GM23338 (cell line): ENCODE data around the gene FAM174C. TPM values are rescaled to one million over a fixed set of nuclear protein-coding genes. Genes with fewer than 3 reads are reported as not detected.

Source experiments
- ATAC-seq: fragments of 200-7000 bp; cut with Tn5 transposase; 3 replicates; pipeline ENCODE4 v1.9.1; 2020
- DNase-seq: peaks from one replicate; pipeline ENCODE4 v3.0.0-alpha.2; 2015; ENCODE audit warnings: low spot score
- H2AFZ ChIP-seq: fragments of 200-600 bp; sonication (generic); 2 replicates; pipeline ENCODE4 v1.8.0; 2016; ENCODE audit warnings: antibody characterized with exemption, mild to moderate bottlenecking, moderate library complexity
- H3F3A ChIP-seq: fragments of 200-600 bp; sonication (generic); replicated peaks from 2 replicates; pipeline ENCODE4 v1.8.0; 2017; ENCODE audit warnings: antibody characterized with exemption, mixed run types, low read depth
- H3K27ac ChIP-seq: fragments of 200-600 bp; sonication (generic); 2 replicates; pipeline ENCODE4 v1.6.1; 2016; ENCODE audit warnings: low read depth
- H3K27me3 ChIP-seq: fragments of 200-600 bp; sonication (generic); 2 replicates; pipeline ENCODE4 v1.8.0; 2016; ENCODE audit warnings: mild to moderate bottlenecking, mixed run types, moderate library complexity; ENCODE audit not compliant: insufficient read depth
- H3K36me3 ChIP-seq: fragments of 200-600 bp; sonication (generic); 2 replicates; pipeline ENCODE4 v1.8.0; 2016; ENCODE audit warnings: mild to moderate bottlenecking; ENCODE audit not compliant: insufficient read depth
- H3K4me1 ChIP-seq: fragments of 200-600 bp; sonication (generic); 2 replicates; pipeline ENCODE4 v1.8.0; 2016; ENCODE audit warnings: mild to moderate bottlenecking, moderate library complexity; ENCODE audit not compliant: insufficient read depth
- H3K4me2 ChIP-seq: fragments of 200-600 bp; sonication (generic); 2 replicates; pipeline ENCODE4 v1.7.1; 2017; ENCODE audit warnings: mixed run types
- H3K4me3 ChIP-seq: fragments of 200-600 bp; sonication (generic); 2 replicates; pipeline ENCODE4 v1.6.1; 2016; ENCODE audit warnings: mixed run types
- H3K79me2 ChIP-seq: fragments of 200-600 bp; sonication (generic); replicated peaks from 2 replicates; pipeline ENCODE4 v1.8.0; 2017; ENCODE audit warnings: mild to moderate bottlenecking; ENCODE audit not compliant: insufficient read depth
- H3K9me2 ChIP-seq: fragments of 200-600 bp; sonication (generic); 2 replicates; pipeline ENCODE4 v1.8.0; 2017; ENCODE audit not compliant: insufficient read depth
- H4K20me1 ChIP-seq: fragments of 200-600 bp; sonication (generic); replicated peaks from 2 replicates; pipeline ENCODE4 v1.8.0; 2017; ENCODE audit warnings: mild to moderate bottlenecking; ENCODE audit not compliant: insufficient read depth
- H3K27ac Mint-ChIP-seq: 2 replicates; pipeline ENCODE4 v1.8.0; 2020; ENCODE audit warnings: inconsistent platforms, mild to moderate bottlenecking, moderate library complexity, mixed read lengths
- H3K27me3 Mint-ChIP-seq: 3 replicates; pipeline ENCODE4 v1.8.0; 2022; ENCODE audit warnings: low read depth, mild to moderate bottlenecking, moderate library complexity, mixed read lengths, inconsistent platforms; ENCODE audit not compliant: insufficient read depth, poor library complexity
- H3K36me3 Mint-ChIP-seq: 3 replicates; pipeline ENCODE4 v1.8.0; 2021; ENCODE audit warnings: low read depth, mild to moderate bottlenecking, inconsistent platforms, moderate library complexity, mixed read lengths
- H3K4me1 Mint-ChIP-seq: 3 replicates; pipeline ENCODE4 v1.8.0; 2020; ENCODE audit warnings: mild to moderate bottlenecking, inconsistent platforms, mixed read lengths
- H3K4me3 Mint-ChIP-seq: 3 replicates; pipeline ENCODE4 v1.8.0; 2021; ENCODE audit warnings: moderate library complexity, mild to moderate bottlenecking, inconsistent platforms, mixed read lengths
- H3K9me3 Mint-ChIP-seq: 3 replicates; pipeline ENCODE4 v1.8.0; 2020; ENCODE audit warnings: moderate library complexity, mild to moderate bottlenecking, inconsistent platforms, mixed read lengths
- CREB1 ChIP-seq: fragments of 250-450 bp; sonication (Bioruptor Pico); IDR thresholded peaks from 2 replicates; pipeline ENCODE4 v1.5.0; 2020; ENCODE audit warnings: low read depth, mild to moderate bottlenecking, moderate library complexity
- CTCF ChIP-seq, 2 experiments: fragments of 200-600 bp in 1 of 2; sonication (generic) in 1 of 2; conservative IDR thresholded peaks; 2 replicates each; pipeline versions ENCODE4 v1.5.1 to v1.6.1; 2016 to 2017; ENCODE audit warnings: antibody characterized with exemption in 2 of 2, low read depth in 2 of 2, mild to moderate bottlenecking in 2 of 2, moderate library complexity in 1 of 2
- ETS1 ChIP-seq: IDR thresholded peaks from 2 replicates; pipeline ENCODE4 v1.6.1; 2016; ENCODE audit warnings: antibody characterized with exemption
- JUNB ChIP-seq: IDR thresholded peaks from one replicate; pipeline ENCODE4 v1.6.1; 2016; ENCODE audit warnings: antibody characterized with exemption; ENCODE audit not compliant: unreplicated experiment
- POLR2AphosphoS5 ChIP-seq: IDR thresholded peaks from 2 replicates; pipeline ENCODE4 v1.6.1; 2016; ENCODE audit warnings: antibody characterized with exemption, low read depth
- STAT1 ChIP-seq: IDR thresholded peaks from one replicate; pipeline ENCODE4 v1.6.1; 2016; ENCODE audit warnings: antibody characterized with exemption; ENCODE audit not compliant: unreplicated experiment
- ZNF114 ChIP-seq: fragments of 250-450 bp; sonication (Bioruptor Pico); IDR thresholded peaks from 2 replicates; pipeline ENCODE4 v1.5.0; 2020; ENCODE audit warnings: mild to moderate bottlenecking, moderate library complexity
- polyA plus RNA-seq: library from polyadenylated mRNA; unstranded; fragments of >200 nt; fragmentation: Nextera tagmentation; extraction: Ambion mirVana; gene quantifications from 2 replicates; pipeline ENCODE4 v1.2.1, GENCODE V29; 2016
- total RNA-seq: library from RNA; depleted of rRNA; stranded (reverse); fragments of >200 nt; shearing (Covaris generic); gene quantifications from 2 replicates; pipeline ENCODE4 v1.2.3, GENCODE V29; 2014
- TF ChIP-seq, protein P1 (sequence below): IDR thresholded peaks from one replicate; pipeline ENCODE4 v1.6.1; 2018; ENCODE audit warnings: antibody characterized with exemption; ENCODE audit not compliant: unreplicated experiment

The FAM174C gene
- total and polyA plus RNA-seq, 2 experiments from 2014 or later: 60.4 to 68.0 TPM

- Histone ChIP-seq H2AFZ (peak within 1 kb of the TSS; percentile 74; the same call in 1 of the 2 replicates), H3K4me2 (peak within 1 kb of the TSS; percentile 89), H3K36me3 (no peaks in the 10 kb centered on the region), H3K79me2 (peaks cover 7% of the 10 kb centered on the region), H4K20me1 (peaks cover 3% of the 10 kb centered on the region; the same call in 1 of the 2 replicates), H3K9me2 (no peaks in the 10 kb centered on the region), H3F3A (peaks cover 37% of the 10 kb centered on the region), H3K27ac (no peak within 1 kb of the TSS), H3K4me1 (peaks cover 15% of the 10 kb centered on the region; the same call in 1 of the 2 replicates), H3K4me3 (peak within 1 kb of the TSS; percentile 95), H3K27me3 (no peaks in the 10 kb centered on the region)
- peak; percentile 98 for DNase-seq
- TF ChIP-seq POLR2AphosphoS5 (peak; percentile 73), ETS1 (peak; percentile 99), STAT1 (no peak), CREB1 (CRISPR knock-in tag) (peak; percentile 95), CTCF (conservative IDR thresholded peaks at IDR 0.05; ENCODE audit: low read depth in 2 of 2) (no peak), JUNB (no peak), ZNF114 (no peak)
- TF ChIP-seq, protein P1, sequence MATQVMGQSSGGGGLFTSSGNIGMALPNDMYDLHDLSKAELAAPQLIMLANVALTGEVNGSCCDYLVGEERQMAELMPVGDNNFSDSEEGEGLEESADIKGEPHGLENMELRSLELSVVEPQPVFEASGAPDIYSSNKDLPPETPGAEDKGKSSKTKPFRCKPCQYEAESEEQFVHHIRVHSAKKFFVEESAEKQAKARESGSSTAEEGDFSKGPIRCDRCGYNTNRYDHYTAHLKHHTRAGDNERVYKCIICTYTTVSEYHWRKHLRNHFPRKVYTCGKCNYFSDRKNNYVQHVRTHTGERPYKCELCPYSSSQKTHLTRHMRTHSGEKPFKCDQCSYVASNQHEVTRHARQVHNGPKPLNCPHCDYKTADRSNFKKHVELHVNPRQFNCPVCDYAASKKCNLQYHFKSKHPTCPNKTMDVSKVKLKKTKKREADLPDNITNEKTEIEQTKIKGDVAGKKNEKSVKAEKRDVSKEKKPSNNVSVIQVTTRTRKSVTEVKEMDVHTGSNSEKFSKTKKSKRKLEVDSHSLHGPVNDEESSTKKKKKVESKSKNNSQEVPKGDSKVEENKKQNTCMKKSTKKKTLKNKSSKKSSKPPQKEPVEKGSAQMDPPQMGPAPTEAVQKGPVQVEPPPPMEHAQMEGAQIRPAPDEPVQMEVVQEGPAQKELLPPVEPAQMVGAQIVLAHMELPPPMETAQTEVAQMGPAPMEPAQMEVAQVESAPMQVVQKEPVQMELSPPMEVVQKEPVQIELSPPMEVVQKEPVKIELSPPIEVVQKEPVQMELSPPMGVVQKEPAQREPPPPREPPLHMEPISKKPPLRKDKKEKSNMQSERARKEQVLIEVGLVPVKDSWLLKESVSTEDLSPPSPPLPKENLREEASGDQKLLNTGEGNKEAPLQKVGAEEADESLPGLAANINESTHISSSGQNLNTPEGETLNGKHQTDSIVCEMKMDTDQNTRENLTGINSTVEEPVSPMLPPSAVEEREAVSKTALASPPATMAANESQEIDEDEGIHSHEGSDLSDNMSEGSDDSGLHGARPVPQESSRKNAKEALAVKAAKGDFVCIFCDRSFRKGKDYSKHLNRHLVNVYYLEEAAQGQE: no peak
- H3K27ac Mint-ChIP-seq: peak within 1 kb of the TSS; percentile 66
- H3K4me3 Mint-ChIP-seq: peak within 1 kb of the TSS; percentile 86
- no peaks in the 10 kb centered on the region; the same call in 2 of the 3 replicates for H3K36me3 Mint-ChIP-seq
- peak; percentile 33 for ATAC-seq
- peaks cover 20% of the 10 kb centered on the region for H3K4me1 Mint-ChIP-seq
- no peaks in the 10 kb centered on the region; the same call in 2 of the 3 replicates for H3K9me3 Mint-ChIP-seq
- peaks cover 11% of the 10 kb centered on the region for H3K27me3 Mint-ChIP-seq
Measured at GRCh38 chr19:1241417-1242095, 33.8 kb upstream of the FAM174C start, which contains the start of gene ATP5F1D. TSS of gene ATP5F1D (plus strand) at chr19:1241751. CDS start at chr19:1241851, 100 bp downstream.
